HG03460 (cell line): ENCODE data around the gene GOLGA7B.

ENCODE experiments used
- ATAC-seq: cut with Tn5 transposase; IDR thresholded peaks from one replicate; pipeline ENCODE4 v1.9.1; 2021; ENCODE audit not compliant: unreplicated experiment

GOLGA7B gene

GRCh38 chr10:97892506-97892905 is 42.9 kb downstream of the GOLGA7B start:
- ATAC-seq: no peak

GRCh38 chr10:97892939-97893338 is 43.3 kb downstream of the GOLGA7B start:
- ATAC-seq: no peak

GRCh38 chr10:97894092-97894491 is 44.4 kb downstream of the GOLGA7B start:
- no peak for ATAC-seq

GRCh38 chr10:97895084-97895483 is 45.4 kb downstream of the GOLGA7B start:
- no peak for ATAC-seq

GRCh38 chr10:97895915-97896314 is 46.3 kb downstream of the GOLGA7B start:
- no peak for ATAC-seq

GRCh38 chr10:97896756-97897358 is 47.2 kb downstream of the GOLGA7B start:
- ATAC-seq: no peak

GRCh38 chr10:97898429-97898828 is 48.8 kb downstream of the GOLGA7B start:
- no peak for ATAC-seq

- ATAC-seq: no peak
Observed at GRCh38 chr10:97901381-97901780, 51.7 kb downstream of the GOLGA7B start.

- no peak for ATAC-seq
Observed at GRCh38 chr10:97903128-97904017, 53.7 kb downstream of the GOLGA7B start.

- ATAC-seq: no peak
Observed at GRCh38 chr10:97904018-97904381, 54.4 kb downstream of the GOLGA7B start.

GRCh38 chr10:97904576-97904975 is 54.9 kb downstream of the GOLGA7B start:
- no peak for ATAC-seq

GRCh38 chr10:97905276-97905675 is 55.6 kb downstream of the GOLGA7B start:
- no peak for ATAC-seq

GRCh38 chr10:97907211-97907610 is 57.6 kb downstream of the GOLGA7B start:
- no peak for ATAC-seq

- ATAC-seq: no peak
Observed at GRCh38 chr10:97907830-97908229, 58.2 kb downstream of the GOLGA7B start.

- no peak for ATAC-seq
Observed at GRCh38 chr10:97910661-97911060, 61.0 kb downstream of the GOLGA7B start.

- ATAC-seq: no peak
Observed at GRCh38 chr10:97911217-97911616, 61.6 kb downstream of the GOLGA7B start.

GRCh38 chr10:97913193-97913592 is 63.5 kb downstream of the GOLGA7B start:
- no peak for ATAC-seq

GRCh38 chr10:97913614-97914013 is 64.0 kb downstream of the GOLGA7B start:
- ATAC-seq: no peak

GRCh38 chr10:97914171-97914836 is 64.7 kb downstream of the GOLGA7B start:
- no peak for ATAC-seq

GRCh38 chr10:97914837-97915211 is 65.2 kb downstream of the GOLGA7B start:
- ATAC-seq: no peak

GRCh38 chr10:97915346-97916131 is 65.9 kb downstream of the GOLGA7B start:
- no peak for ATAC-seq
